NCI-H1694 (cell line): Measurements from ENCODE around the gene LHPP.
"Not testable (repeated sequence)": the region's sequence is repeated elsewhere in the genome, so short reads cannot be mapped to it uniquely, and the experiment has no call there.

Source experiments
- DNase-seq: peaks from one replicate; lab custom pipeline; 2025; lab: John Stamatoyannopoulos, UW

The LHPP gene

GRCh38 chr10:124573726-124574455 lies 112.3 kb downstream of the LHPP start:
- DNase-seq = peak; percentile 32

DNA sequence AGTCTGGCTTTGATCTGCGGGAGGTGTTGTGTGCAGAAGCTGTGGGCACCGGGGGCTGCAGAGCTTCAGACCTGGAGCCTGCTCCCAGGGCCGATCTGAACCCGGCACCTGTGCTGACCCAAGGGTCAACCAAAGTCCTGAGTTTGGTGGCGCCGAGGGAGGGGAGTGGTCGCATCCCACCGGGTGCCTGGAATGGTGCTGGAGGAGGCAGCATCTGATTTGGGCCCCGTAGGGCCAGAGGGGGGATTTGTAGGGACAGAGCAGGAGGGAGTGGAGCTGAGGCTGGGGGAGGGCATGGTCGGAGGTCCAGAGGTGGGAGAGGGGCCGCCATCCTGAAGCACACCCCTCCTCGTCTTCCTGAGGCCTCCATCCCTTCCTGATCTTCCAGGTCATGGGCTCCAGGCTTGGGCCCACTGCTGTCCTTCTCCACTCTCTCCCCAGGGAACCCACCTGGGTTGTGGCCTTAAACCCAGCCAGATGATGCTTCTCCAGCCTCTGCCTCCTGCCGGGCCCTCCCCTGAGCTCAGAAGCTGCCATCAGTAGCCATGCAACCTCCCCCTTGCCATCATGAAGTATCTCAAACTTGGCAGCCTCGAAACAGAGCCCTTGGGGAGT lies 112.9 kb downstream of the LHPP start:
- DNase-seq = no peak

DNA sequence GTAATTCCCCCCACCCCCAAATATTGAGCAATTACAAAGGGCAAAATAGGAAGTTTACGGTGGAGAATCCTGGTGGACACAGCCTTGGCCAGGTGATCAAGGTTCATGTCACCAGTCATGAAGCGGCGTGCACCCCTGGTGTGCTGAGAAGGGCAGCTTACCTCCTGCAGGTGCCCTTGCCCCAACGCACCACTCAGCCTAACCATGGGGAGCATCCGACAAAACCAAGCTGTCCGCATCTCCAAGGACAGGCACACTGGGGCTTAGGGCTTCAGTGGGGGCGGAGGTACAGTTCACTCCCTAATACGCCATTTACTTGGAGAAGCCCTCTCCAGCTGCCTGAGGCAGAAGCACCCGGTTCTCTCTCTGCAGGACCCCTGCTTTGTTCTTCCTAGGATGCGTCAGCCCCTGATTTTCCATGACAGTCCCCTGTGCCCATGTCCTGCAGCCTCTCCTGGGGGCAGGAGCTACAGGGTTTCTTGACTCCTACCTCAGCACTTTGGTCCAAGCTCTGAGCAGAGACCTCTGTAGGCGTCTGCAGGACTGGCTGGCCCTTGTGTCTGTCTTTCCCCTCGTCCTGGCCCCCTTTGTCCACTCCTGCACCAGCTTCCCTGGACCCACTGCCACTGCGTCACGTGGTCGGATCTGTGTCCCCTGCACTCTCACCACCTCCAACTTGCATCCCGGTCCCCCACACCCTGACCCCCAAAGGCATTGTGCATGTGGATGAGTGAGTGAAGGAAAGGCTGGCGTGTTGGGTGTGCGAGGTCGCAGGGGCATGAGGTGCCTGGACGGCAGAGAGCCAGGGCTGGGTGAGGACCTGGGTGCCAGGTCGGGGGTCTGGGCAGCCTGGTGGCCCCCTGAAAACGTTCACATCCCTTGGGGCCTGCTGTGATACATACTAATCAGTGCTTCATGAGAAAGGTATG lies 113.7 kb downstream of the LHPP start:
- DNase-seq = no peak

DNA sequence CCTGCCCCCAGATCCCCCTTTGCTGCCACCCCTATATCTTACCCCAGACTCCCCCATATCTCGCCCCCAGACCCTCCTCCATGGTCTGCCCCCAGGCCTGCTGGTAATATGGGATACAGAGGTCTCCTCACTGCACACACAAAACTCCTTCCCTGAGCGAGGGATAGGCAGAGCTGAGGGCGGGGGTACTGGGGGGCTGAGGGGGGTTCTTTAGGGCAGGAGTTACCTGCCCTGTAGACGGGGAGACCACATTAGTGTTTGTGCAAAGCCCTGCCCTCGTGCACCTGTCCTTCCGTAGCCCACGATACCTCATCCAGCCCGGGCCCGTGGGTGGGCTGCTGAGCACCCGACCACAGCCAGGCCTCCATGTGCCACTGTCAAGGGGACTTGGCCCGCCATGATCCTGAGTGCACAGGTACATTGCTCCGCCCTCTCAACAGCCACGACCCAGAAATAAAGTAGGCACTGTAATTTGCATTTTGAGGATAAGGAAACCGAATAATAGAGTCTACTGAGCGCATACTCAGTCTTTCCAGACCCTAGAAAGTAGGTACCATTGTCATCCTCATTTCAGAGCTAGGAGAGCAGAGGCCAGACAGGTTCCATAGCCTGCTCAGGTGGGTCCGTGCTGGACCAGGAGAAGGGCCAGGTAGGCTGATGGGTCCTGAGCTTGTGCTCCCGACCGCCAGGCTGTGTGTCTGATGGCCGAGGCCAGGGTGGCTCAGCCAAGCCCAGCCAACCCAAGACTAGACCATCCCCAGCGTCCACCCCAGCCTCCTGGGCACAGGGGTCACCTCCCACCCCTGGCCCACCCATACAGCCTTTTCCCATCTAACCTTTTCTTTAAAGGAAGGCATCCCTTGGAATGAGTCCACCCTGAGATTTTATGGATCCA lies 115.2 kb downstream of the LHPP start:
- DNase-seq = no peak

- no peak for DNase-seq
Observed at GRCh38 chr10:124577651-124578050, 116.0 kb downstream of the LHPP start.

DNA sequence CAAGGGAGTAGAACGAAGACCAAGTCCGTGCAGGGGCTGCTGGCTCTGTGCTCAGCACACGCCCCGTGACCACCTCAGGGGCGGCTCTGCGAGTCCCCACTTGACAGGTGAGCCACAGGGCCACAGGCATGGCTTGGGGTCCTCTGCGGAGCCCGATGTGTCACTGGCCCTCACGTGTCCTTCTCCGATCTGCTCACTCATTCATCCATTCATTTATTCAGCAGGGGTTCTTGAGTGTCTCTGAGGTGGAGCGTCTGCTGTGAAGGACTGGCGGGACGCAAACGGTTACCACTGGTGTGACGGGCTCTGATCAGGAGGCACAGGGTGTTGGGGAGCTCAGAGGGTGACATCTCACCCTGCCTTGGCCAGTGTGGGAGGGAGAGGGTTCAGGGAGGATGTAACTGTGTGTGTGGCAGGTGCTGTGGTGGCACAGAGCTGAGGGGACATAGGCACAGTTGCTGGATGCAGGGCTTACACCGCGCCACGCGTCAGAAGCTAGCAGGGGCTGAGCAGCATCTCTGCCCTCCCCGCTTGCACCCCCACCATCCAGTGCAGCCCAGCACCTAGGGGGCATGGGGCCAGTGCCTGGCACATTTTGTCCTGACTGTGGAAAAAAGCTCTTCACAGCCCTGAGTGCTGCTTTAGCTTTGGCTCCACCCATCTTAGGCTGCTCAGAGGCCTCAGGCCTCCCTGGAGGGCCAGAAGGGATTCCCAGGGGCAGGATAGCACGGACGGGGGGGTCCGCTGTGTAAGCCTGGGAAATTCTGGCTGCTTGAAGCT lies 116.8 kb downstream of the LHPP start:
- DNase-seq = no peak

- no peak for DNase-seq
Observed at GRCh38 chr10:124579011-124579399, 117.4 kb downstream of the LHPP start.

DNA sequence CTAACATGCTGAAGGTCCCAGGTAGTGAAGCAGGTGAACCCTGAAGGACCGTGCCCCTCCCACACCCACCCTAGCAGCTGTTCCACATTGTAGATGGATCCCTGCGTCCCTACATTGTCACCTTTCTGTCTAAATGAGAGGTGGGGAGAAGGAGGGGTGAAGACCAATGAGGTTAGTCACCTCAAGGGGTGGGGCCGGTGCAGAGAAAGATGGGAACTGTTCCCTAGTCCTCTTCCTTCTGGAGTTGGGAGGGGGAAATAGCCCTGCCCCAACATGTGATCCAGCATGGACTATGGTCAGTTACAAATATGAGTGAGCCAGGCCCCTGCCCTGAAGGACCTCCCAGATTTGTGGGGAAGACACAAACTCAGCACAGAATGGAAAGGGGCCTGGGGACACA lies 124.5 kb downstream of the LHPP start:
- no peak for DNase-seq

- no peak for DNase-seq
Observed at GRCh38 chr10:124587811-124588211, 126.2 kb downstream of the LHPP start.

- not testable (repeated sequence) for DNase-seq
Observed at GRCh38 chr10:124588341-124588735, 126.7 kb downstream of the LHPP start.

GRCh38 chr10:124588736-124589490 lies 127.3 kb downstream of the LHPP start:
- DNase-seq = no peak

GRCh38 chr10:124589491-124590041 lies 127.9 kb downstream of the LHPP start:
- DNase-seq = no peak

DNA sequence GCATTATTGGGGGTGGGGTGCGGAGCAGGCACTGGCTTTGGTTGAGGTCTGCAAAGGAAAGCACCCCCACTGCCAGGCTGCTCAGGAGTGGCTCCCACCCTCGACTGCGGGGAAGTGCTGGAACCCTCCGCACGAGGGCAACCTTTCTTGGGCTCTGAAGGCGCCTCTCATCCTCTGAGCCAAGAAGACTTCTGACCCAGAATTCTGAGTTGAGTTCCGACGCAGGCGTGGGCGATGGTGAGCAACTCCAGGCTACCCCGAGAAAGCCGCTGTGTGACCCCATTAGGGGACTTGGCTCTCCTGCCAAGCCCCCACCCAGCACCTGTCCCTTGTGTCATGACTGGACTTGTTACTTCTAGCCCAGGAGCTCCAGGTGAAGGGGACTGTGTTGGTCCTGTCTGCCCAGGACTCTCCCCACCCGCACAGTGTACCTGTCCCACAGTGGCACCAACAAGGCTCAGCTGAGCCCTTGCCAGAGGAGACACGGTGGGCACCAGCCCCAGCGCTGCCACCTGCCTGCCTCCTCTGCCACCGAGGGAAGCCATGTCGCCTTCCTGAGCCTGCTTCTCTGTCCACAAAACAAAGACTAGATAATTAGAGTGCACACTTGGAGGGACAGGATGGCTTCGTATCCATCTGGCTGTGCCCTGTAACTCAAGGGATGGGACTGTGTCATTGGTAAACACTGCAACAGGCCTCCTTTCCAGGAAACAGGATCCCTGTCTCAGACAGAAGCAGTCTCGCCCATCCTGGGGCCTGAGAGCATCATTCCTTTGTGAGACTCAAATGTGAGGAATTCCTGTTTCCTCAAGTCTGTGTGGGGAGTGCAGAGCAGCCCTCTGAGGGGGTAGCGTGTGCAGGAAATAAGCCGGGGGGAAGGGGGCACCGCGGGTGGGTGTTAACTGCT lies 128.8 kb downstream of the LHPP start:
- DNase-seq = no peak

DNA sequence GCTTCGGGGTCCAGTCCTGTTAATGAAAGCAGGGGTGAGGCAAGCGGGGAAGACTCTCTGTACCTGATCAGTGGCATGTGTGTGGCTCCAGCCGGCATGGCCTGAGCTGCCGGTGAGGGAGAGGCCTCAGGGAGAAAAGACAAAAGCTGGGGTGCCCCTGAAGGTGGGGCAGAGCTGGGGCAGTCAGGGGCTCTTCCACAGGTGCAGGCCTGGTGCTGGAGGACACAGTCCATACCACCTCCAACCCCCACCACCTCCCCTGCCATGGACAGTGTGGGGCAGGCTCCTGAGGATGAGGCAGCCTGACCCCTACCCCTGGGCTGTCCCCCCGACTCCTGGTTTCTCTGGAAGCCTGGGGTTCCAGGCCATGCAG lies 129.5 kb downstream of the LHPP start:
- no peak for DNase-seq

DNA sequence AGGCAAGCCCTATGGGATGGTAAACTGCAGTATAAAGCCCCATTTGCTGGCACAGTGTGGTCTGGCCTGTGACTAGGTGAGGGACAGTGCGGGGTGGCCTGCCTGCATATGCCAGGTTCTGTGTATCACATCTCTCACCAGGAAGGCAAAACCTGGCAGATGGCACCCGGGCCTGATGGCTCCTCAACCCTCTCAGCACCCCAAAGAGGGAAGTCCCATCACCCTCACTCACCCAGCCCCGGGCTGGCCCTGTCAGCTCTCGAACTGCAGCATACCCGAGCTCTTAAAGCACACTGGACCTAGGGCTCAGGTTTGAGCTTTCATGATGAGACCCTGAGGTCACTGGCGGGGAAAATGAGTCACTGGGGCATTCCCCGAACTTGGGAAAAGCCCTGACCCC lies 130.5 kb downstream of the LHPP start:
- no peak for DNase-seq

GRCh38 chr10:124592736-124593430 lies 131.3 kb downstream of the LHPP start:
- no peak for DNase-seq

- DNase-seq = no peak
Observed at GRCh38 chr10:124593431-124593985, 131.9 kb downstream of the LHPP start.

DNA sequence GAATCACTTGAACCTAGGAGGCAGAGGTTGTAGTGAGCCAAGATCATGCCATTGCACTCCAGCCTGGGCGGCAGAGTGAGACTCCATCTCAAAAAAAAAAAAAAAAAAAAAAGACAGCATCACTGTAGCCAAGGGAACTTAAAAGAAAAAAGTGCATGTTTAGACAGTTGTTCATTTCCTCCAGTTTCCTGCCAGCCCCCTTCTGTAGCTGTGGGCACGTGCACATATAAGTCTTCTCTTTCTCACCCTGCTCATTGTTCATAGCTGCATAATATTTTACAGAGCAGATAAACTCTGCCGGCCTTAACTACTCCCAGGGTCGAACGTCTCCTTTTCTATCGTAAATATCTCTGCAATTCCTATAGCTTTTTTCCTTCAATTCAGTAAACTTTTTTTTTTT lies 132.6 kb downstream of the LHPP start:
- no peak for DNase-seq
